HG03575 (cell line): ENCODE measurements around the gene PHKG2.

ENCODE experiments used
- ATAC-seq: cut with Tn5 transposase; IDR thresholded peaks from one replicate; pipeline ENCODE4 v1.9.1; 2021; ENCODE audit not compliant: unreplicated experiment, insufficient number of reproducible peaks, low FRiP score; ENCODE audit errors: extremely low read depth

The PHKG2 gene

DNA sequence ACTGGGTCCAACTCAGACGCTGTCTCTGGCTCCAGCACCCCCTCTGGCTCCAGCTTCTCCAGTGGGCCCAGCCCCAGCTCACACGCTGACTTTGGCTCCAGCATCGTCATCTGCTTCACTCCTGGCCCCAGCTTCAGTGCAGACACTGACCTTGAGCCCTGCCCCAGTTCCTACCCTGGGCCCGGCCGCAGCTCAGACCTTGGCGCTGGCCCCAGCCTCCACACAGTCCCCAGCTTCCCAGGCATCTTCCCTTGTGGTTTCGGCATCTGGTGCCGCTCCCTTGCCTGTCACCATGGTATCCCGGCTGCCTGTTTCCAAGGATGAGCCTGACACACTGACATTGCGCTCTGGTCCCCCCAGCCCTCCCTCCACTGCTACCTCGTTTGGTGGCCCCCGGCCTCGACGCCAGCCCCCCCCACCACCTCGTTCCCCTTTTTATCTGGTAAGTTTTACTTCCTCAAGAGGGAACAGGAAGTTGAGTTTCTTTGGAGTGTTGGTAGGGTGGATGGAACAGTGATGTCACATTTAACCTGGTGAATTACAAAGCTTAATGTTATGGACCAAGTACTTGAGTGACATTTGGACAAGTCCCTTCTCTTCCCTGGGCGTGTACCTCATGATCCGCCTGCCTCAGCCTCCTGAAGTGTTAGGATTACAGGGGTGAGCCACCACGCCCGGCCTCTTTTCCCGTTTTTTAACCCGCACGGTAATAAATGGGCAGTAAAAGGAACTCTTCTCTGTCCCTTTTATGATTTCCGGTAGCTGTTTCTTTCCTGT, 23.4 kb upstream of the PHKG2 start:
- ATAC-seq, result no peak

DNA sequence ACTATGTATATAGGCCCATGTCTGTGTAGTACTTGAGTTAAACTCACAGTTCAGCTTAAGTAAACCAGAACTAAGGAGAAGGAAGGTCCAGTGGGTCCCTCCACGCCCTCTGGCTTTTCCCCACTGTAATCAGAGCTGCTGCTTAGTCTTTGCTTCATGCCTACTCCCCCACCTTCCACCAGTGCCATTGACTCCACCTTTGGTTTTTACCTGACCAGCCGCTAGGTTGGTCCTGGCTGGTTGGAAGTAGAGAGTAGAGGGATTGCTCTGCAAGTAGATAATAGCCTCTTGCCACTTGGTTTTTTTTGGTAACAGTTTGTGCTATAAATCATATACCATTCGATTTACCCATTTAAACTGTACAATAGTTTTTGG, 22.8 kb upstream of the PHKG2 start:
- ATAC-seq, result no peak

DNA sequence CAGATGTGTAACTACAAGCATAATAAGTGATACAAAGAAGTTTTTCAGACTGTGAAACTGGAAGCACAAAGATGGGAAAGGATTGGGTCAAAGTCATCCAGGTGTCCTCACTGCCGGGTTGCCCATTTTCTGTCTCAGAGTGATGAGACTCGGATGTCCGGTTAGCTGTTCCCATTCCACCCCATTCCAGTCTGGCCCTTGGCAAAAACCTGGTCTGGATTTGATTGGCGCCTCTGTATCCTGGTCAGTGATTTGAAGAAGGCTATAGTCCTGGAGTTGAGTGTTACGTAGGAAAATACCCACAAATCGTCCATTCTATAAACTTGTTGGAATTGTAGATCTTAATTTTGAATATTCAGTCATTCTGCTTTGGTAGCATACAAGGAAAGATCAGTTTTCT, 19.9 kb upstream of the PHKG2 start:
- no peak for ATAC-seq

DNA sequence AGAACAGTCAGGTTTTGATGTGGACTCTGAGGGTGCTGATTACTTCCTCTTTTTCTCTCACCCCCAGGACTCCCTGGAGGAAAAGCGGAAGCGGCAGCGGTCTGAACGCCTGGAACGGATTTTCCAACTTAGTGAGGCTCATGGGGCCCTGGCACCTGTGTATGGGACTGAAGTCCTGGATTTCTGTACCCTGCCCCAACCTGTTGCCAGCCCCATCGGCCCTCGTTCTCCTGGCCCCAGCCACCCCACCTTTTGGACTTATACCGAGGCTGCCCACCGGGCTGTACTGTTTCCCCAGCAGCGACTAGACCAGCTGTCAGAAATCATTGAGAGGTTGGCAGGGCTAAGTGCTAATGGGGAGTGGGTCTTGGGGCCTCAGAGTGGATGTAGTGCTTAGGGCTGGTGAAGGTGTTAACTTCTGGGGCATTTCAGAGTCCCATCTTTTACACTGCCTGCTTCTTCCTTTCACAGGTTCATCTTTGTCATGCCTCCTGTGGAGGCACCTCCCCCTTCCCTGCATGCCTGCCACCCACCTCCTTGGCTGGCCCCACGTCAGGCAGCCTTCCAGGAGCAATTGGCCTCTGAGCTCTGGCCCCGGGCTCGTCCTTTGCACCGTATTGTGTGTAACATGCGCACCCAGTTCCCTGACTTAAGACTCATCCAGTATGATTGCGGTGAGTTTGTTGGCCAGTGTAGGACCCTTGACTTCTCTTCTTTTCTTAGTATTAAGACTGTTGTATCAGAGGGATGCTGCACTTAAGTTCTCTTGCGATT, 19.1 kb upstream of the PHKG2 start:
- no peak for ATAC-seq

DNA sequence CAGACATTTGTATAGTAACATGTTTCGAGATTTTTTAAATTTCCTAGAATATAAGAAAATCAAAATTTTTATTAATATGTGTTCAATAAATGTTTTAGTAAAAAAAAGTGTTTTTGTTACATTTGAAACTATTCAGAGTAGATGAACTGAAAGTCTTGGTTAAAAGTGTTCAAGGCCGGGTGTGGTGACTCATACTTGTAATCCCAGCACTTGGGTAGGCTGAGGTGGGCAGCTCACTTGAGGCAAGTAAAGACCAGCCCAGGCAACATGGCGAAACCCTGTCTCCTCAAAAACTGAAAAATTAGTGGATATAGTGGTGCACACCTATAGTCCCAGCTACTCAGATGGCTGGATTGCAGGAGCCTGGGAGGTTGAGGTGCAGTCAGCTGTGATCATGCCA, 16.8 kb upstream of the PHKG2 start:
- no peak for ATAC-seq

DNA sequence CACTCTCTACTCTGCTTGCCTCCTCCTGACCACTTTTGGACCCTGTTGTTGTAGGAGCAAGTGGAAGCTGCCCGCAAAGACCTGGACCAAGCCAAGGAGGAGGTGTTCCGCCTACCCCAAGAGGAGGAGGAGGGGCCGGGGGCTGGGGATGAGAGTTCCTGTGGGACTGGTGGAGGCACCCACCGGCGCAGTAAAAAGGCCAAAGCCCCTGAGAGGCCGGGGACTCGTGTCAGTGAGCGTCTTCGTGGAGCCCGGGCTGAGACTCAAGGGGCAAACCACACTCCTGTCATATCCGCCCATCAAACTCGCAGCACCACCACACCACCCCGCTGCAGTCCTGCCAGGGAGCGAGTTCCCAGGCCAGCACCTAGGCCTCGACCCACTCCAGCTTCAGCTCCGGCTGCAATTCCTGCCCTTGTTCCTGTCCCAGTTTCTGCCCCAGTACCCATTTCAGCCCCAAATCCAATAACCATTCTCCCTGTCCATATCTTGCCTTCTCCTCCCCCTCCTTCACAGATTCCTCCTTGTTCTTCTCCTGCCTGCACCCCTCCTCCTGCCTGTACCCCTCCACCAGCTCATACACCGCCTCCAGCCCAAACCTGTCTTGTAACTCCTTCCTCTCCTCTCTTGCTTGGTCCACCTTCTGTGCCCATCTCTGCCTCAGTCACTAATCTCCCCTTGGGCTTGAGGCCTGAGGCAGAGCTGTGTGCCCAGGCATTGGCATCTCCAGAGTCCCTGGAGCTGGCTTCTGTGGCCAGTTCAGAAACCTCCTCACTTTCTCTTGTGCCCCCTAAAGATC, 11.0 kb upstream of the PHKG2 start:
- no peak for ATAC-seq

DNA sequence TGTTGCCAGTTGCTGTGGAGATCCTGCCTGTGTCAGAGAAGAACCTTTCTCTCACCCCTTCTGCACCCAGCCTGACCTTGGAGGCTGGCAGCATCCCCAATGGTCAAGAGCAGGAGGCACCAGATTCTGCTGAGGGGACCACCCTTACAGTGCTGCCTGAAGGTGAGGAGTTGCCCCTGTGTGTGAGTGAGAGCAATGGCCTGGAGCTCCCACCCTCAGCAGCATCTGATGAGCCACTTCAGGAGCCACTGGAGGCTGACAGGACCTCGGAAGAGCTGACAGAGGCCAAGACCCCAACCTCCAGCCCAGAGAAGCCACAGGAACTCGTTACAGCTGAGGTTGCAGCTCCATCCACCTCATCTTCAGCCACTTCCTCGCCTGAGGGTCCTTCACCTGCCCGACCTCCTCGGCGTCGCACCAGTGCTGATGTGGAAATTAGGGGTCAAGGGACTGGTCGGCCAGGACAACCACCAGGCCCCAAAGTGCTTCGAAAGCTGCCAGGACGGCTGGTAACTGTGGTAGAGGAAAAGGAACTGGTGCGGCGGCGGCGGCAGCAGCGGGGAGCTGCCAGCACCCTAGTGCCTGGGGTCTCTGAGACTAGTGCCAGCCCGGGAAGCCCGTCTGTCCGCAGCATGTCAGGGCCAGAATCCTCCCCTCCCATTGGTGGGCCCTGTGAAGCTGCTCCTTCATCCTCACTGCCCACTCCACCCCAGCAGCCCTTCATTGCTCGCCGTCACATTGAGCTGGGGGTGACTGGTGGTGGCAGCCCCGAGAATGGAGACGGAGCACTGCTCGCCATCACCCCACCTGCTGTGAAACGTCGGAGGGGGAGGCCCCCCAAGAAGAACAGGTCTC, 10.2 kb upstream of the PHKG2 start:
- ATAC-seq, result no peak

DNA sequence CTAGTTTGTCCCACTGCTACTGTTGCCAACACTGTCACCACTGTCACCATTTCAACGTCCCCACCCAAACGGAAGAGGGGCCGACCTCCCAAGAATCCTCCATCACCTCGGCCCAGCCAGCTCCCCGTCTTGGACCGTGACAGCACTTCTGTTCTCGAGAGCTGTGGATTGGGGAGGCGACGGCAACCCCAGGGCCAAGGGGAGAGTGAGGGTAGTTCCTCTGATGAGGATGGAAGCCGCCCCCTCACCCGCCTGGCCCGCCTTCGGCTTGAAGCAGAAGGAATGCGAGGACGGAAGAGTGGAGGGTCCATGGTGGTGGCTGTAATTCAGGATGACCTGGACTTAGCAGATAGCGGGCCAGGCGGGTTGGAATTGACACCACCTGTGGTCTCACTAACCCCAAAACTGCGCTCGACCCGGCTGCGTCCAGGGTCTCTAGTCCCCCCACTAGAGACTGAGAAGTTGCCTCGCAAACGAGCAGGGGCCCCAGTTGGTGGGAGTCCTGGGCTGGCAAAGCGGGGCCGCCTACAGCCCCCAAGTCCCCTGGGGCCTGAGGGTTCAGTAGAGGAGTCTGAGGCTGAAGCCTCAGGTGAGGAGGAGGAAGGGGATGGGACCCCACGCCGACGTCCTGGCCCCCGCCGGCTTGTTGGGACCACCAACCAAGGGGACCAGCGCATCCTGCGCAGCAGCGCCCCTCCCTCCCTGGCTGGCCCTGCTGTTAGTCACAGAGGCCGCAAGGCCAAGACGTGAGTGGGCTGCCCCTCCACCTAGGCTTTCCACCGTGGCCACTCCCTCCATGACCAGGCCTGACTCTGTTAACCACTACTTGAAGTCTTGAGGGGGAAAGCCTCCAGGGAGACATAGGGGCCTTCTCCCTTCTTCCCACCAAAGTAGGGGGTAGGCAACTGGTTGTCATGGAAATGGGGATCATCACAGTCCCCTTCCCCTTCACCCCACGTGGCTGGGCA, 9.0 kb upstream of the PHKG2 start:
- no peak for ATAC-seq

DNA sequence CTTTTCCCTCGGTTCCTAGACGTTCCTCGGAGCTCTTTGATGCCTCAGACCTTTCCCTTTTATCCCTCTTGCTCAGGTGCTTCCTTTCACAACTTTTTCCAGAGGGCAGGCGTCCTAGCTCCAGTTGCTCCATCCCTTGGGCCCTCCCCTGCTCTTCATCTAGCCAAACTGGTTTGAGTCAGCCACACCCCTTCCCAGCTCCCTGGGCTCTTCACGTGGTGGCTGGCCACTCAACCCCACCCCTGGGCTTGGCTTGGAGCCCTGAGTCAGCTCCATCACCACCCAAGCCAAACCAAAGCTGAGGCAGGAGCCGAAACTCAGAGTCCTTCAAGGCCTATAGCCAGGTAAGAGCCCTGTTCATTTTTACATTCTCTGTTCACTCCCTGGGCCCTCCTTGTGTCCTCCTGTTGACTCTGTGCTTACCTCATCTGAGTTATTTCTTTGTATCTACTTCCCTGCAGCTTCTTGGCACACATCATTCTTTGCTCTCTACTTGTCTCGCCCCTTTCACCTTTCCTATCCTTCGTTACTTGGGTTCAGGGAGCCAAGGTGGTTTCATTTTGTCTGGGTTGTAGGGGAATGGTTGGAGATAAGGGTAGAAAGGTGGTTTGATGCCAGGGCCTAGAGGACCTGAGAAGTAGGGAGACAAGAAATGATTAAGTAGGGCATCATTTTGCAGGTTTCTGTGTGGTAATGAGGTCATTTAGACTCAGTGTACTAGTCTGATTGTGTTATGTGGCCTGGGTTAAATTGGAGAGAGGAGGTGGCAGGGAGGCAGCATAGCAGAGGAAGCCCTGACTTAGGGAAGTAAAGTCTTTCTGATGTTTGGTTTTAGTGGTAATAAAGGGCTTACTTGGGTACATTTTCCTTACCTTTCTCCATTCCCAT, 7.6 kb upstream of the PHKG2 start:
- no peak for ATAC-seq

DNA sequence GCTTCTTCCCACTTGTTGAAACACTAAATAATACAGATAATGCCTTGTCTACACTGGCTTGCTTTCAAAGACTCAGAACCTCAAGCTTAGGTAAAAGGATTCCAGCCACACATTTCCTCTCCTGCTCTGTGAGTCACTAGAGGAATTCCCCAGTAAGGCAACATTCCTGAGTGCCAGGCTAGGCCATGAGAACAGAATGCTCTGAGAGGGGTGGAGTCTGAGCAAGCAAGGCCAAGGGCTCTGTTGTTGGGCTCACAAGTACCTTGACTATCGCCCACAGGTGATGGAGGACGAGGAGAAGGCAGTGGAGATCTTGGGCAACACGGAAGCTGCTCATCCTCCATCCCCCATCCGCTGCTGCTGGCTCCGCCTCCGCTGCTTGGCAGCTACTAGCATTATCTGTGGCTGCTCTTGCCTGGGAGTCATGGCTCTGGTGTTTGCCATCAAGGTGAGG, 6.7 kb upstream of the PHKG2 start:
- no peak for ATAC-seq

DNA sequence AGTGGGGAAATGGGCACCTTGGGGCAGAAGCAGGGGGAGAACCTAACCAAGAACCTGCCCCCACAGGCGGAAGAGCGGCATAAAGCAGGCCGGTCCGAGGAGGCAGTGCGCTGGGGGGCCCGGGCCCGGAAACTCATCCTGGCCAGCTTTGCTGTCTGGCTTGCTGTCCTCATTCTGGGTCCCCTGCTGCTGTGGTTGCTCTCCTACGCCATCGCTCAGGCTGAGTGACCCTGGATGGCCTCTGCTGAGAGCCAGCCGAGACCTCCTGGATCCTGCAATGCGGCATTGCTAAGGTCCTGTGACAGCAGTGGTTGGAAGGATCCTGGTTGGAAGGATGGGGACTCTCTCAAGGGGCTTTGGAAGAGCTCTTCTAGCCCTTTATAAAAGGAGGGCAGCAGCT, 4.5 kb upstream of the PHKG2 start:
- no peak for ATAC-seq

DNA sequence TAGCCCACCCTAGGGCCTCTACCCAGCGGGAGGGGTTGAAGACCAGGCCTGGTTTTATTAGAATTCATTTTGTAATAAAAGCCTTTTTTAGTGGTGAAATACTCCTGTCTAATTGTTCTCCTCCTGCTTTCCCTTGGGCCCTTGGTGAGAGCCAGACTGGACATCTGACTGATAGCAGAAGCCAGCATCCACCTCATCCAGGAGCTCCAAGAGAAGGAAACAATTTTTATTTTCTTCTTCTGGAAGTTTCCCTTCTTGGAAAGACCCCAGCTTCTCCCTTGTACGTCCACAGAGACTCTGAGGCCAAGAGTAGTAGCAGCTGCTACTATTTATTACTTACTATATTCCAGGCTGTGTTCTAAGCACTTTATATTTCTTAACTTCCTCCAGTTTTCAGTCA, 4.0 kb upstream of the PHKG2 start:
- ATAC-seq, result no peak

DNA sequence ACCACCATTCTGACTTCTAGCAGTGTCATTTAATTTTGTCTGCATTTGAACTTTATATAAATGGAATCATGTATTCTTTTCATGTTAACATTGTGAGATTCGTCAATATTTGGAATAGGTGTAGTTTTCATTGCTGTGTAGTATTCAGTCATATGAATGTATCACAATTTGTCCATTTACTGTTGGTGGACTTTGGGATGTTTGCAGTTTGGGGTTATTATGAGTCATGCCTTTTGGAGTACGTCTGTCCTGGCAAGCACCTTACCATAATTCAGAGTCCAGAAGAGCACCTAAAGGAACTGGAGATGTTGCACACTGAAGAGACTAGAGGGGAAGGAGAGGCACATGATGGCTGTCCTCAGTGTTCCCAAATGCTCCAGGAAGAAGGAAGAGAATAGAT, 3.1 kb upstream of the PHKG2 start:
- no peak for ATAC-seq

DNA sequence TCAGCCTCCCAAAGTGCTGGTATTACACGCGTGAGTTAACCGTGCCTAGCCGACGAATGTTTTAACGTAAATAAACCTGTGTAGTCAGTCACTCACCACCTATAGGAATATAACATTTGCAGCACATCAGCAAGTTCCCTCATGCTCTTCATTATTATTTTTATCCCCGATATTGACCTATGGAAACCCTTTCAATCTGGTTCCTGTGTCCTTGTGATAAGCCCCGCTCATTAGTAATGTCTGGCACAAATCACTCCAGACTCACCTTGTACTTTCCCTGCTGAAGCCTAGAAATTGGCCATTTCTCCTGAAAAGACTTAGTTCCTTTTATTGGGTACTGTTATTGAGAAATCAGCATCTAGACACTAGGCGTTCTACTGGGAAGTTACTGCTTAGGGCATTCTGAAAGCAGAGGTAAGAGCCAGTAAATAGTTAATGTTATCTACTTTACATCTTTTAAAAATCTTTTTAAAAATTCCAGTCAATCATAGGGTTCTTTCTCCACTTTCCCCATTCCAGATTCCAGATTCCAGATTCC, 1.5 kb upstream of the PHKG2 start:
- ATAC-seq, result no peak

DNA sequence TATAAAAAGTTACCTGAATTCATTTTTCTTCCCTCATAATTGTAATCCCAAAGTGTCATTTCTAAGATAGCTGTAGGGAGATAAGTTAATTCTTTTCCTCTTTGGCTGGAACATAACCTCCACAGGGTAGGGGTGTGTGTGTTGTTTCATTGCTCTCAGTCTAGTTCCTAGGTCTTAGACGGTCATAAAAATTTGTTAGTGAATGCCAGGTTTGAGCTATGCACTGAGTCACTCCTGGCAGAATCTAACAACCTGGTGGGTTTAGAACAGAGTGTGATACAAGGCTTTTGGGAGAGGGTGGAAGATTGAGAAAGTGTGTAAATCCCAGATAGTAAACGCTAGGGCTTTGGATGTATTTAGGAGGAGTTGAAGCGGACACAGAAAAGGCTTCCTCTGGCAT, 894 bp upstream of the PHKG2 start:
- no peak for ATAC-seq

DNA sequence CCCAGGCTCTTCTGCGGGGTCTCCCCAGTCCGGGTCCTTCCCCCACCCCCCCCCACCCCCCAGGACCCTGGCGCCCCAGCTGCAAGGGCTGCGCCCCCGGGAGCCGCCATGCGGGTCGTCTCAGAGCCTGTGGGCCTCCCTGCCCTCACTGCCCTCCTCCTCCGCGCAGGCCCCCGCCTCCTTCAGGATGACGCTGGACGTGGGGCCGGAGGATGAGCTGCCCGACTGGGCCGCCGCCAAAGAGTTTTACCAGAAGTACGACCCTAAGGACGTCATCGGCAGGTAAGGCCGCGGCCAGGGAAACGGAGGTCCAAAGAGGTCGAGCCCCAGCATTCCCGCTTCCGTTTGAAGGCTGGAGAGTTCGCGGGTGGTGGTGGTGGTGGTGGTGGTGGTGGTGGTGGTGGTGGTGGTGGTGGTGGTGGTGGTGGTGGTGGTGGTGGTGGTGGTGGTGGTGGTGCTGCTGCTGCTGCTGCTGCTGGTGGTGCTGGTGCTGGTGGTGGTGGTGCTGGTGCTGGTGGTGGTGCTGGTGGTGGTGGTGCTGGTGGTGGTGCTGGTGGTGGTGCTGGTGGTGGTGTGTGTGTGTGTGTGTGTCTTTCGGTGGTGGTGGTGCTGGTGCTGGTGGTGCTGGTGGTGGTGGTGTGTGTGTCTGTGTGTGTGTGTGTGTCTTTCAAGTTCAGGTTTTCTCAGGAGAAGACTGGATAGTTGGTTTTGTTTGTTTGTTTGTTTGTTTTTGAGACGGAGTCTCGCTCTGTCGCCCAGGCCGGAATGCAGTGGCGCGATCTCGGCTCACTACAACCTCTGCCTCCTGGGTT, 615 bp downstream of the PHKG2 start:
- no peak for ATAC-seq
